ENCODE measurements around the gene PTPRN2.
"Not testable (repeated sequence)": the region's sequence is repeated elsewhere in the genome, so short reads cannot be mapped to it uniquely, and the experiment has no call there.

PTPRN2 gene

GRCh38 chr7:157952050-157952667, 635.5 kb downstream of the PTPRN2 start:
- DNase-seq = no peak

- no peak for DNase-seq
Observed at GRCh38 chr7:157951300-157952049, 636.1 kb downstream of the PTPRN2 start.

- DNase-seq = no peak
Observed at GRCh38 chr7:157949711-157950110, 637.9 kb downstream of the PTPRN2 start.

- no peak for DNase-seq
Observed at GRCh38 chr7:157947504-157947903, 640.1 kb downstream of the PTPRN2 start.

GRCh38 chr7:157946398-157947060, 641.1 kb downstream of the PTPRN2 start:
- no peak for DNase-seq

- DNase-seq = no peak
Observed at GRCh38 chr7:157945401-157945800, 642.2 kb downstream of the PTPRN2 start.

DNA sequence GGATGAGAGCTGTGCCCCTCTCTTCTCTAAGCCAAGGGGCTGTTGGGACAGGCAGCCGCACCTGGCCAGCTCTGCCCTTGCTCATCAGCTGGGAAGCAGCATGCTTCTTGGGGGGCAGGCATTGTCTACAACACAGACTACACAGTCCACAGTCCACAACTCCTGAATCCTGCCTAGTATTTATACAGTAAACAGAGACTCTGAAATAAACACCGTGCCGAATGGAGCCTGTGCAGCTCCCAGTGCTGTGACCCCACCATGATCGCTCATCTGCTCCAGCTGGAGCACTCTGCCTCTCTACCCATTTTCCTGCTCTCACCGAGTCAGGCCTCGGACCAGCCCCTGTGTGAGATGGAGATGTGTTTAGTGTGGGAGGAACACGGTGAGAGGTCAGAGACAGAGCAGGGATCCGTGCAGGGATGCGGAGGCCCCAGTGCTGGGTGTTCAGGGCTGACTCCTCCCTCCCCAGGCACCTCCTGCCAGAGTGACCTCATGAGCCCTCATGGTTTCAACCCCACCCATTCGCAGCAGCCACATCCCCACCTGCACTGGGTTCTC, 642.8 kb downstream of the PTPRN2 start:
- no peak for DNase-seq

DNA sequence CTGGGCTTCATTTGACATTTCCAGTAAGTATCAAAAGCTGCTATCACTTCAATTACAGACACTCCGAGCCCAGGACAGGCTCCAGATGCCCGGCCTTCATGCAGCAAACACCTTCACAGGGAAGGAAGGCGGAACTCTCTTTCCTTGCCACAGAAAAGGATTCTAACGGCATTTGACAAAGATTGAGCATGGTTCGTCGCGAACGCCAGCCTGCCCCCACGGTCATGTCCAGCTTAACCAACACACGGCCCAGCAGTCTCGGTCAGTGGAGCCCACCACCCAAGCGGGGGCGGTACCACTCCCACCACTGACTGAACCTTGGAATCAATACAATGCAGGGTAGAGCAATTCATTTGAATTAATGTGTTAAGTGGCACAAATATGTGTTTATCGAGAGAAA, 643.6 kb downstream of the PTPRN2 start:
- DNase-seq = no peak

DNA sequence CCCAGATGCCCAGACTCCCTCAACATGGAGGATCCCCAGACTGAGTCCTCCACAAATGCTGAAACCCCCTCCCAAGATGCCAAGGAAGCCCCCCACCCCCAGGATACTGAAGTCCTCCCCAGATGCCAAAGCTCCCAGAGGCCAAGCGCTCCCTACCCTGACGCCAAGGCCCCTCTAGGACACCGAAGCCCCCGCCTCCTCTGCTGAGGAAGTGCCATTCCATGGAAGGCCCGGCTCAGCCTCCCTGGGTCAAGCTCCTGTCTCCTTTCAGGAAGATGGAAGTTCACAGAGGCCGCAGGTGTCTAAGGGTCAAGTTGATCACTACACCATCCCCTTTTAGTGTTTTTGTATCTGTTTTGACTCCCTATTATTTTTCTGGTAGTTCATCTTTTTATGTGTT, 644.1 kb downstream of the PTPRN2 start:
- no peak for DNase-seq

GRCh38 chr7:157941210-157941609, 646.4 kb downstream of the PTPRN2 start:
- DNase-seq = no peak

GRCh38 chr7:157940497-157940896, 647.1 kb downstream of the PTPRN2 start:
- no peak for DNase-seq

GRCh38 chr7:157938211-157938610, 649.4 kb downstream of the PTPRN2 start:
- no peak for DNase-seq

- no peak for DNase-seq
Observed at GRCh38 chr7:157937406-157937805, 650.2 kb downstream of the PTPRN2 start.

- no peak for DNase-seq
Observed at GRCh38 chr7:157936976-157937375, 650.6 kb downstream of the PTPRN2 start.

GRCh38 chr7:157935721-157936120, 651.9 kb downstream of the PTPRN2 start:
- not testable (repeated sequence) for DNase-seq

GRCh38 chr7:157933219-157934155, 654.1 kb downstream of the PTPRN2 start:
- not testable (repeated sequence) for DNase-seq

GRCh38 chr7:157932498-157933218, 655.0 kb downstream of the PTPRN2 start:
- DNase-seq = no peak

- no peak for DNase-seq
Observed at GRCh38 chr7:157930926-157931466, 656.6 kb downstream of the PTPRN2 start.

- DNase-seq = no peak
Observed at GRCh38 chr7:157930441-157930840, 657.2 kb downstream of the PTPRN2 start.

- DNase-seq = no peak
Observed at GRCh38 chr7:157929671-157930070, 658.0 kb downstream of the PTPRN2 start.

DNA sequence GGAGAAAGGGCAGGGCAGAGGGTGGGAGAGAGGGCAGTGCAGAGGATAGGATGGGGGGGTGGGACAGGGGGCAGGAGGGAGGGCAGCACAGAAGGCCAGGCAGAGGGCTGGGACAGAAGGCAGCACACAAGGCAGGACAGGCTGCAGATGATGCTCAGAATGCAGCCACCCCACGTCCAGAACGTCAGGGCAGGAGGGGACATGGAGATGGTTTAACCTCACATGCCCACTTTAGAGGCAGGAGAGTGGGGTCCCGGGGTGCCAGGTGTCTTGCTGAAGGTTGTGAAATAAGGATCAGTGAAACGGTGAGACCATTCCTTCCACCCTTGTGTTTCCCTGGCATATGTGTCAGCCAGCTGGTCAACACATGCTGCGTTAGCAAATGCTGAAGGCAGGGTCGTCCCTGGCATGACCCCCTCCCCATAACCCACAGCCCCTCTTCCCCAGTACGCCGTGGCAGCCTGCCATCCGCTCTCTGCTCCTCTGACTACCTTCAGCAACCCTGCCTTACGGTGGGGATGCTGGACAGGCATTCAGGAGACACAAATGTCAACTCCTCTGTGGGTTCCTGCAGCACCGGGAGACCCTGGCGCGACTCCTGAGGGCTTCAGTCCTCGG, 658.7 kb downstream of the PTPRN2 start:
- no peak for DNase-seq
